Stimulated activated CD4-positive, alpha-beta T cell treated with anti-CD3 and anti-CD28 coated beads, Interleukin-1b, Interleukin-23, amount 100 ng/mL, for 1 hour (primary cell): ENCODE measurements around the gene AUTS2.

Experiments
- DNase-seq, 2 donors: peaks; one replicate each; pipeline ENCODE4 v3.0.0-alpha.2; 2020; ENCODE audit warnings: low read depth in 2 of 2

The AUTS2 gene

GRCh38 chr7:69982197-69982596 is 383.9 kb downstream of the AUTS2 start:
- no peak for DNase-seq

- no peak for DNase-seq
Observed at GRCh38 chr7:69989551-69989950, 391.3 kb downstream of the AUTS2 start.

GRCh38 chr7:69992938-69993337 is 394.7 kb downstream of the AUTS2 start:
- no peak for DNase-seq

GRCh38 chr7:69994218-69994617 is 395.9 kb downstream of the AUTS2 start:
- DNase-seq = no peak

GRCh38 chr7:69994886-69995542 is 396.7 kb downstream of the AUTS2 start:
- DNase-seq = no peak

GRCh38 chr7:69996121-69996520 is 397.8 kb downstream of the AUTS2 start:
- DNase-seq = no peak

- DNase-seq = no peak
Observed at GRCh38 chr7:70000737-70001348, 402.6 kb downstream of the AUTS2 start.

GRCh38 chr7:70005480-70005879 is 407.2 kb downstream of the AUTS2 start:
- no peak for DNase-seq

GRCh38 chr7:70005891-70006260 is 407.6 kb downstream of the AUTS2 start:
- no peak for DNase-seq

GRCh38 chr7:70006261-70006920 is 408.1 kb downstream of the AUTS2 start:
- DNase-seq = no peak

- DNase-seq = no peak
Observed at GRCh38 chr7:70008466-70008865, 410.2 kb downstream of the AUTS2 start.

- no peak for DNase-seq
Observed at GRCh38 chr7:70014472-70015177, 416.4 kb downstream of the AUTS2 start.

- no peak for DNase-seq
Observed at GRCh38 chr7:70015353-70015752, 417.1 kb downstream of the AUTS2 start.

- no peak for DNase-seq
Observed at GRCh38 chr7:70016044-70016770, 417.9 kb downstream of the AUTS2 start.

GRCh38 chr7:70017357-70017756 is 419.1 kb downstream of the AUTS2 start:
- no peak for DNase-seq

- DNase-seq = no peak
Observed at GRCh38 chr7:70018700-70019099, 420.4 kb downstream of the AUTS2 start.

GRCh38 chr7:70027867-70028266 is 429.6 kb downstream of the AUTS2 start:
- no peak for DNase-seq

- DNase-seq = no peak
Observed at GRCh38 chr7:70028620-70029019, 430.3 kb downstream of the AUTS2 start.

GRCh38 chr7:70029993-70030392 is 431.7 kb downstream of the AUTS2 start:
- no peak for DNase-seq

- no peak for DNase-seq
Observed at GRCh38 chr7:70030745-70031144, 432.5 kb downstream of the AUTS2 start.

GRCh38 chr7:70031245-70031644 is 433.0 kb downstream of the AUTS2 start:
- DNase-seq = no peak

GRCh38 chr7:70032649-70033048 is 434.4 kb downstream of the AUTS2 start:
- no peak for DNase-seq
